Caco-2 (cell line): ENCODE results near the gene SLC16A2. TPM values are rescaled to one million over a fixed set of nuclear protein-coding genes. Genes with fewer than 3 reads are reported as not detected.

Experiments used
- BruUV-seq: library from RNA; stranded (reverse); fragments of 400-500 nt; replicated peaks from 2 replicates; lab custom pipeline; 2021; lab: Mats Ljungman, UMichigan
- CTCF ChIA-PET: fragments of 300-600 bp; sonication (Branson Sonifier 250); formaldehyde crosslinking; loops from one replicate; lab custom pipeline; 2022; ENCODE audit warnings: antibody characterized with exemption; lab: Charles Lee
- POLR2A ChIA-PET: fragments of 300-600 bp; sonication (Branson Sonifier 250); formaldehyde crosslinking; loops from one replicate; lab custom pipeline; 2022; ENCODE audit warnings: antibody characterized with exemption; lab: Charles Lee
- DNase-seq, 2 experiments: peaks; one replicate each; pipeline versions ENCODE4 v3.0.0 to v3.0.0-alpha.2; 2020 to 2022
- H3K27me3 ChIP-seq: replicated peaks from 2 replicates; pipeline ENCODE4 v1.6.0; 2011; ENCODE audit warnings: low read length; ENCODE audit not compliant: control insufficient read depth, insufficient read depth
- H3K36me3 ChIP-seq: 2 replicates; pipeline ENCODE4 v1.5.1; 2011; ENCODE audit warnings: low read length; ENCODE audit not compliant: control insufficient read depth, insufficient read depth
- H3K4me1 ChIP-seq: fragments of 250-450 bp; sonication (Bioruptor Pico); 2 replicates; pipeline ENCODE4 v1.5.1; 2020; ENCODE audit warnings: mild to moderate bottlenecking
- H3K4me3 ChIP-seq: 2 replicates; pipeline ENCODE4 v1.5.1; 2011; ENCODE audit warnings: low read depth, mild to moderate bottlenecking, control low read depth, low read length
- H3K9me3 ChIP-seq: fragments of 250-450 bp; sonication (Bioruptor Pico); 2 replicates; pipeline ENCODE4 v1.5.1; 2020; ENCODE audit warnings: mild to moderate bottlenecking, moderate library complexity
- H3K27ac Mint-ChIP-seq: one replicate; pipeline ENCODE4 v1.8.0; 2022; ENCODE audit warnings: mixed read lengths; ENCODE audit not compliant: unreplicated experiment
- H3K27me3 Mint-ChIP-seq: one replicate; pipeline ENCODE4 v1.8.0; 2022; ENCODE audit warnings: mixed read lengths; ENCODE audit not compliant: insufficient read depth, unreplicated experiment
- H3K36me3 Mint-ChIP-seq: one replicate; pipeline ENCODE4 v1.8.0; 2022; ENCODE audit warnings: mild to moderate bottlenecking, mixed read lengths; ENCODE audit not compliant: insufficient read depth, unreplicated experiment
- H3K4me1 Mint-ChIP-seq: one replicate; pipeline ENCODE4 v1.8.0; 2022; ENCODE audit warnings: low read depth, mixed read lengths; ENCODE audit not compliant: unreplicated experiment
- H3K4me3 Mint-ChIP-seq: one replicate; pipeline ENCODE4 v1.8.0; 2022; ENCODE audit warnings: mild to moderate bottlenecking, moderate library complexity, mixed read lengths; ENCODE audit not compliant: unreplicated experiment
- H3K9me3 Mint-ChIP-seq: one replicate; pipeline ENCODE4 v1.8.0; 2022; ENCODE audit warnings: mixed read lengths; ENCODE audit not compliant: unreplicated experiment
- intact Hi-C: fragments of 100-400 bp; cut with micrococcal nuclease; formaldehyde crosslinking; loops from one replicate; pipeline ENCODE4 v1.10.0; 2022; ENCODE audit not compliant: unreplicated experiment
- total RNA-seq: library from RNA; stranded (reverse); gene quantifications from 2 replicates; pipeline ENCODE4 v1.2.3, GENCODE V29; 2022
- TF ChIP-seq, protein P1 (sequence below), 2 experiments: fragments of 200-600 bp in 1 of 2; IDR thresholded peaks; 1 replicate in 1 of 2; 2 replicates in 1 of 2; pipeline versions ENCODE4 v1.5.1 to v1.8.0; 2011 to 2022; ENCODE audit warnings: antibody characterized with exemption in 1 of 2, control low read depth in 1 of 2, inconsistent platforms in 1 of 2, low read depth in 1 of 2, low read length in 1 of 2, mild to moderate bottlenecking in 1 of 2, moderate library complexity in 1 of 2; ENCODE audit not compliant: insufficient read depth in 1 of 2, severe bottlenecking in 1 of 2, unreplicated experiment in 1 of 2

The SLC16A2 gene
- total RNA-seq, 1 experiment from 2014 or later: 0.34 TPM

DNA sequence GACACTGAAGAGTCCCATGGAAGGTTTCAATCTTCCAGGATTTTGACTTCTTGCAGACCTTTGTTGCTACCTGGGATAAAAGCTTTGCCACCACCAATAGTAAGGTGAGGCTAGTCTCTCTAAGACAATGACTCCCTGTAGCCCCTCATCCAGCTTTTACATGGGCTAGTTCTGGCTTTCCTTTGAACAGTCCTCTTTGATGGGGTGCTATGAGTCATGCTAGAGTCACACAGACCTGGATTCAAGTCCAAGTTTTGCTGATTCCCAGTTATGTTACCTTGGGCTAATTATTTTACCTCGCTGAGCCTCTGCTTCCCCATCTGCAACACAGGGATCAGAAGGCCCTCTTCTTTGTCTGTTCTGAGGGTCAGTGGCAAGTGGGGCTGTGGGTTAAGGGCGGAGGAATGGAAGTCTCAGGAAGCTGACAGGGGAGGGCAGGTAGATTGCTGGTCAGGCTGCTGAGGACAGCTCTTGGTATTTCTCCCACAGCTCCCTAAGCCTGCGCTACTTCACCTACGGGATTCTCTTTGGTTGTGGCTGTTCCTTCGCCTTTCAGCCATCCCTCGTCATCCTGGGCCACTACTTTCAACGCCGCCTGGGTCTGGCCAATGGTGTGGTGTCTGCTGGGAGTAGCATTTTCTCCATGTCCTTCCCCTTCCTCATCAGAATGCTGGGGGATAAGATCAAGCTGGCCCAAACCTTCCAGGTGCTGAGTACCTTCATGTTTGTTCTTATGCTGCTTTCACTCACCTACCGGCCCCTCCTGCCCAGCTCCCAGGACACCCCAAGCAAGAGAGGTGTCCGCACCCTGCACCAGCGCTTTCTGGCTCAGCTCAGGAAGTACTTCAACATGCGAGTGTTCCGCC is 102.8 kb downstream of the SLC16A2 start:
- ChIA-PET POLR2A (no interaction called here), CTCF (no interaction called here)
- Histone ChIP-seq H3K9me3 (no peaks in the 10 kb centered on the region), H3K4me3 (no peak overlapping the region), H3K36me3 (no peaks in the 10 kb centered on the region), H3K4me1 (no peaks in the 10 kb centered on the region), H3K27me3 (no peaks in the 10 kb centered on the region)
- Mint-ChIP-seq H3K4me3 (no peak overlapping the region), H3K4me1 (no peaks in the 10 kb centered on the region), H3K27ac (no peak overlapping the region), H3K36me3 (no peaks in the 10 kb centered on the region), H3K27me3 (no peaks in the 10 kb centered on the region), H3K9me3 (no peaks in the 10 kb centered on the region)
- intact Hi-C loops: no loop called here
- no TSS peak for BruUV-seq
- DNase-seq: no peak
- TF ChIP-seq, protein P1, sequence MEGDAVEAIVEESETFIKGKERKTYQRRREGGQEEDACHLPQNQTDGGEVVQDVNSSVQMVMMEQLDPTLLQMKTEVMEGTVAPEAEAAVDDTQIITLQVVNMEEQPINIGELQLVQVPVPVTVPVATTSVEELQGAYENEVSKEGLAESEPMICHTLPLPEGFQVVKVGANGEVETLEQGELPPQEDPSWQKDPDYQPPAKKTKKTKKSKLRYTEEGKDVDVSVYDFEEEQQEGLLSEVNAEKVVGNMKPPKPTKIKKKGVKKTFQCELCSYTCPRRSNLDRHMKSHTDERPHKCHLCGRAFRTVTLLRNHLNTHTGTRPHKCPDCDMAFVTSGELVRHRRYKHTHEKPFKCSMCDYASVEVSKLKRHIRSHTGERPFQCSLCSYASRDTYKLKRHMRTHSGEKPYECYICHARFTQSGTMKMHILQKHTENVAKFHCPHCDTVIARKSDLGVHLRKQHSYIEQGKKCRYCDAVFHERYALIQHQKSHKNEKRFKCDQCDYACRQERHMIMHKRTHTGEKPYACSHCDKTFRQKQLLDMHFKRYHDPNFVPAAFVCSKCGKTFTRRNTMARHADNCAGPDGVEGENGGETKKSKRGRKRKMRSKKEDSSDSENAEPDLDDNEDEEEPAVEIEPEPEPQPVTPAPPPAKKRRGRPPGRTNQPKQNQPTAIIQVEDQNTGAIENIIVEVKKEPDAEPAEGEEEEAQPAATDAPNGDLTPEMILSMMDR (IDR thresholded peaks at IDR 0.05; ENCODE audit: insufficient read depth in 1 of 2, low read depth in 1 of 2, low read length in 1 of 2, severe bottlenecking in 1 of 2, unreplicated experiment in 1 of 2): no peak

DNA sequence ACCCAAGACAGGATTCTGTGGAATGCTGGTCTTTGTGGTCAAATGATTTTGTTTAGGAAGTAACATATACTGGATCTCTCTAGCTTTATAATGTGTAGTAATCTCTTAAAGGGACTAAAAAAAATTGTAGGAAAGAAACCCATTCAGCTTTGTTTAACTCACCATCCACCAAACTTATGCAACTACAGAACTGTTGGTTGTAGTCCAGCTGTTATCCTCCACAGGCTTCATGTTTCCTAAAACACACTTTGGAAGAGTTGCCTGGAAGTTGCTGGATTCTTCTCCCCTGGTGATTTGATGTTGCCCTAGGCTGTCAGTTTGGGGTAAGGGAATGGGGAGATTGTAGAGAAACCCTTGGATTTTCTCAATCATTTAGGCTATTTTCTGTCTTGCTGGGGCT is 103.8 kb downstream of the SLC16A2 start:
- no peak overlapping the region for H3K4me3 Mint-ChIP-seq
- Histone ChIP-seq H3K4me1 (no peaks in the 10 kb centered on the region), H3K9me3 (no peaks in the 10 kb centered on the region), H3K27me3 (no peaks in the 10 kb centered on the region), H3K36me3 (no peaks in the 10 kb centered on the region), H3K4me3 (no peak overlapping the region)
- CTCF ChIA-PET: no interaction called here
- intact Hi-C loops: no loop called here
- no peaks in the 10 kb centered on the region for H3K4me1 Mint-ChIP-seq
- TF ChIP-seq, protein P1 (IDR thresholded peaks at IDR 0.05; ENCODE audit: insufficient read depth in 1 of 2, low read depth in 1 of 2, low read length in 1 of 2, severe bottlenecking in 1 of 2, unreplicated experiment in 1 of 2): no peak
- POLR2A ChIA-PET: no interaction called here
- no peaks in the 10 kb centered on the region for H3K36me3 Mint-ChIP-seq
- H3K27me3 Mint-ChIP-seq: no peaks in the 10 kb centered on the region
- no peak overlapping the region for H3K27ac Mint-ChIP-seq
- BruUV-seq: no TSS peak
- no peaks in the 10 kb centered on the region for H3K9me3 Mint-ChIP-seq
- no peak for DNase-seq

DNA sequence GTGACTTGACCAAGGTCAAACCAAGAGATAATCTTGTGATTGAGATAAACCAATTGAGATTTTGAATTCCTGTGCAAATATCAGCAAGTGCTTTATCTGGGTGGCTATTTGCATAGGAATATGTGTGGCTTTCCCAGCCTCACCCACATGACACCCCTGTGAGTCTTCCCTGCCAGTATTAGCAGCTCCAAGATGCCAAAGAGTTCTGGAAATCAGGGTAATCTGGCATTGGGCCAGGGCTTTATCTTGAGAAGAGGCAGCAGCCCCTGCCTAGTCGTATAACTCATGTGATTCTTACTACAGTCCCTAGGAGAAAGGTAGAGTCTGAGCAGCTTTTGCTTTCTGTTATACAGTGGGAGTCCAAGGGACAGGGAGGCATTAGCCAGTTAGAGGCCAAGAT is 105.5 kb downstream of the SLC16A2 start:
- POLR2A ChIA-PET: interaction anchor here (0.6 kb wide), 1 partner anchor 31 kb away, joined by 3 read pairs; no protein-coding TSS in a partner anchor
- intact Hi-C loops: no loop called here

More for the DNA sequence above, 105.5 kb downstream of the SLC16A2 start:
- Histone ChIP-seq H3K36me3 (no peaks in the 10 kb centered on the region), H3K9me3 (no peaks in the 10 kb centered on the region), H3K27me3 (no peaks in the 10 kb centered on the region), H3K4me1 (no peaks in the 10 kb centered on the region), H3K4me3 (no peak overlapping the region)
- Mint-ChIP-seq H3K9me3 (no peaks in the 10 kb centered on the region), H3K36me3 (no peaks in the 10 kb centered on the region), H3K27ac (no peak overlapping the region), H3K27me3 (no peaks in the 10 kb centered on the region), H3K4me1 (no peaks in the 10 kb centered on the region), H3K4me3 (no peak overlapping the region)
- BruUV-seq: no TSS peak
- CTCF ChIA-PET: no interaction called here
- TF ChIP-seq, protein P1 (IDR thresholded peaks at IDR 0.05; ENCODE audit: insufficient read depth in 1 of 2, low read depth in 1 of 2, low read length in 1 of 2, severe bottlenecking in 1 of 2, unreplicated experiment in 1 of 2): no peak
- no peak for DNase-seq
